Measurements from ENCODE around the gene COPRS.

DNA sequence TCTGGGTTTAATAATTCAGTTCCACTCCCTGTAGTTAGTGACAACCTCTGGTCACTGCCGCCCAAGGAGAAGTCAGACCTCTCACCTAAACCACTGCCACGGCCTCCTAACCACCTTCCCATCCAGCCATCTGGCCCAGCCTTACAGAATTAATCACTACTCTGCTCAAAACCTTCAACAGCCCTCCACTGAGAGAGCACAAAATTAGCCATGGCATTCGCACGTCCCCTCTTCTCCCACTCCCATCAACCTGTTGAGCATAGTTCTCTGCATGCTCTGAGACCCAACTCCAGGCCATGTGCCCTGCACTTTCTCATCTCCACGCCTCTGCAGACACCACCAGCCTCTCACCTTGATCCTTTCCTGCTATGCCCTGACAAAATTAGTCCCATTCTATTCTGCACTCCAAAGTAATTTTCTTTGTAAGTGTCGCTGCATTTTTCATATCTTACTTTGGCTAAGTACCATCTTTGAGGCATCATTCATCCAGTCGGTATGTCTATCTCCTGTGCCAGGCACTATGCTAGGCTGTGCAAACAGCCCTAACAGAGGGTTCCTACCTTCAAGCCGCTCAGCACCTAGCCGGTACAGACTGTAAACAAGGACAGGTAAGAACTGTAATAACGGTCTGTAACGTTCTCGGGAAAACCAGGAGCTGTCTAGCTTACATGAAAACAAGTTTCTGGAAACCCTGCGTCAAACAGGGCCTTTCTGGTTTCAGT is 963 bp downstream of the COPRS start:
- TF ChIP-seq, protein P1, sequence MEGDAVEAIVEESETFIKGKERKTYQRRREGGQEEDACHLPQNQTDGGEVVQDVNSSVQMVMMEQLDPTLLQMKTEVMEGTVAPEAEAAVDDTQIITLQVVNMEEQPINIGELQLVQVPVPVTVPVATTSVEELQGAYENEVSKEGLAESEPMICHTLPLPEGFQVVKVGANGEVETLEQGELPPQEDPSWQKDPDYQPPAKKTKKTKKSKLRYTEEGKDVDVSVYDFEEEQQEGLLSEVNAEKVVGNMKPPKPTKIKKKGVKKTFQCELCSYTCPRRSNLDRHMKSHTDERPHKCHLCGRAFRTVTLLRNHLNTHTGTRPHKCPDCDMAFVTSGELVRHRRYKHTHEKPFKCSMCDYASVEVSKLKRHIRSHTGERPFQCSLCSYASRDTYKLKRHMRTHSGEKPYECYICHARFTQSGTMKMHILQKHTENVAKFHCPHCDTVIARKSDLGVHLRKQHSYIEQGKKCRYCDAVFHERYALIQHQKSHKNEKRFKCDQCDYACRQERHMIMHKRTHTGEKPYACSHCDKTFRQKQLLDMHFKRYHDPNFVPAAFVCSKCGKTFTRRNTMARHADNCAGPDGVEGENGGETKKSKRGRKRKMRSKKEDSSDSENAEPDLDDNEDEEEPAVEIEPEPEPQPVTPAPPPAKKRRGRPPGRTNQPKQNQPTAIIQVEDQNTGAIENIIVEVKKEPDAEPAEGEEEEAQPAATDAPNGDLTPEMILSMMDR (IDR thresholded peaks at IDR 0.05; ENCODE audit: low read depth, low read length, poor library complexity, severe bottlenecking): no peak
- TF ChIP-seq EZH2phosphoT487 (IDR thresholded peaks at IDR 0.05; ENCODE audit: borderline replicate concordance, low read length): no peak
